ENCODE measurements around the gene LRCH4. TPM values are rescaled to one million over a fixed set of nuclear protein-coding genes. Genes with fewer than 3 reads are reported as not detected.

LRCH4 gene
- total RNA-seq, 1 experiment from 2014 or later: 33.2 TPM

- H3K4me3 ChIP-seq: no peak overlapping the region
- peaks cover 56% of the 10 kb centered on the region for H3K36me3 ChIP-seq
- no peak for DNase-seq
- H3K4me1 ChIP-seq: peaks cover 2% of the 10 kb centered on the region
- no peaks in the 10 kb centered on the region for H3K9me3 ChIP-seq (replicated peaks)
- no peaks in the 10 kb centered on the region for H3K27me3 ChIP-seq
- H3K27ac ChIP-seq: no peak overlapping the region
These were observed 7.4 kb downstream of the LRCH4 start for GRCh38 chr7:100578246-100579183.

- no peak overlapping the region for H3K4me3 ChIP-seq
- DNase-seq: no peak
- H3K27me3 ChIP-seq: no peaks in the 10 kb centered on the region
- no peaks in the 10 kb centered on the region for H3K9me3 ChIP-seq (replicated peaks)
- H3K36me3 ChIP-seq: peaks cover 56% of the 10 kb centered on the region
- no peak overlapping the region for H3K27ac ChIP-seq
- H3K4me1 ChIP-seq: no peaks in the 10 kb centered on the region
These were observed 8.4 kb downstream of the LRCH4 start for GRCh38 chr7:100577507-100577906.

GRCh38 chr7:100577103-100577502 lies 8.8 kb downstream of the LRCH4 start:
- no peaks in the 10 kb centered on the region for H3K4me1 ChIP-seq
- H3K27me3 ChIP-seq: no peaks in the 10 kb centered on the region
- H3K36me3 ChIP-seq: peaks cover 56% of the 10 kb centered on the region
- no peaks in the 10 kb centered on the region for H3K9me3 ChIP-seq (replicated peaks)
- H3K27ac ChIP-seq: no peak overlapping the region
- no peak for DNase-seq
- no peak overlapping the region for H3K4me3 ChIP-seq

GRCh38 chr7:100576384-100576993 lies 9.4 kb downstream of the LRCH4 start:
- Histone ChIP-seq H3K9me3 (replicated peaks) (no peaks in the 10 kb centered on the region), H3K4me3 (no peak overlapping the region), H3K4me1 (no peaks in the 10 kb centered on the region), H3K36me3 (peaks cover 53% of the 10 kb centered on the region), H3K27me3 (no peaks in the 10 kb centered on the region), H3K27ac (no peak overlapping the region)
- DNase-seq: no peak

GRCh38 chr7:100575746-100576383 lies 10.1 kb downstream of the LRCH4 start:
- Histone ChIP-seq H3K9me3 (replicated peaks) (no peaks in the 10 kb centered on the region), H3K4me1 (no peaks in the 10 kb centered on the region), H3K36me3 (peaks cover 47% of the 10 kb centered on the region), H3K27ac (no peak overlapping the region), H3K27me3 (no peaks in the 10 kb centered on the region), H3K4me3 (no peak overlapping the region)
- no peak for DNase-seq

- peaks cover 40% of the 10 kb centered on the region for H3K36me3 ChIP-seq
- H3K27ac ChIP-seq: no peak overlapping the region
These were observed 10.7 kb downstream of the LRCH4 start for GRCh38 chr7:100575206-100575631.

GRCh38 chr7:100574362-100575205 lies 11.3 kb downstream of the LRCH4 start:
- no peaks in the 10 kb centered on the region for H3K4me1 ChIP-seq
- no peaks in the 10 kb centered on the region for H3K27me3 ChIP-seq
- no peak for DNase-seq
- H3K27ac ChIP-seq: no peak overlapping the region
- peaks cover 35% of the 10 kb centered on the region for H3K36me3 ChIP-seq
- no peaks in the 10 kb centered on the region for H3K9me3 ChIP-seq (replicated peaks)
- H3K4me3 ChIP-seq: no peak overlapping the region

More at GRCh38 chr7:100575206-100575631, 10.7 kb downstream of the LRCH4 start:
- Histone ChIP-seq H3K4me3 (no peak overlapping the region), H3K4me1 (no peaks in the 10 kb centered on the region), H3K9me3 (replicated peaks) (no peaks in the 10 kb centered on the region), H3K27me3 (no peaks in the 10 kb centered on the region)
- no peak for DNase-seq

GRCh38 chr7:100573691-100574361 lies 12.1 kb downstream of the LRCH4 start, which contains the start of gene SAP25:
TSS of gene SAP25 (minus strand) at chr7:100573900. CDS start at chr7:100573742, 158 bp downstream.
- no peaks in the 10 kb centered on the region for H3K27me3 ChIP-seq
- H3K27ac ChIP-seq: no peak within 1 kb of the TSS
- no peaks in the 10 kb centered on the region for H3K9me3 ChIP-seq (replicated peaks)
- H3K4me3 ChIP-seq: no peak within 1 kb of the TSS
- no peak for DNase-seq
- no peaks in the 10 kb centered on the region for H3K4me1 ChIP-seq
- peaks cover 32% of the 10 kb centered on the region for H3K36me3 ChIP-seq

GRCh38 chr7:100572949-100573675 lies 12.8 kb downstream of the LRCH4 start:
- Histone ChIP-seq H3K4me1 (peaks cover under 1% of the 10 kb centered on the region; the same call in 1 of the 2 replicates), H3K27ac (no peak overlapping the region), H3K36me3 (peaks cover 25% of the 10 kb centered on the region), H3K4me3 (no peak overlapping the region), H3K27me3 (no peaks in the 10 kb centered on the region), H3K9me3 (replicated peaks) (no peaks in the 10 kb centered on the region)
- no peak for DNase-seq

- peaks cover 7% of the 10 kb centered on the region; the same call in 1 of the 2 replicates for H3K4me1 ChIP-seq
- no peak for DNase-seq
- no peak overlapping the region for H3K27ac ChIP-seq
- H3K27me3 ChIP-seq: no peaks in the 10 kb centered on the region
- no peaks in the 10 kb centered on the region for H3K9me3 ChIP-seq (replicated peaks)
- H3K4me3 ChIP-seq: no peak overlapping the region
- H3K36me3 ChIP-seq: peaks cover 19% of the 10 kb centered on the region
These were observed 13.5 kb downstream of the LRCH4 start for GRCh38 chr7:100572281-100572948.

GRCh38 chr7:100571829-100572116 lies 14.2 kb downstream of the LRCH4 start:
- no peaks in the 10 kb centered on the region for H3K9me3 ChIP-seq (replicated peaks)
- DNase-seq: no peak
- H3K27me3 ChIP-seq: no peaks in the 10 kb centered on the region
- peaks cover 19% of the 10 kb centered on the region for H3K36me3 ChIP-seq
- peaks cover 9% of the 10 kb centered on the region; the same call in 1 of the 2 replicates for H3K4me1 ChIP-seq
- no peak overlapping the region for H3K27ac ChIP-seq
- no peak overlapping the region for H3K4me3 ChIP-seq

- Histone ChIP-seq H3K9me3 (replicated peaks) (no peaks in the 10 kb centered on the region), H3K27me3 (no peaks in the 10 kb centered on the region), H3K4me1 (peaks cover 9% of the 10 kb centered on the region; the same call in 1 of the 2 replicates), H3K4me3 (no peak overlapping the region), H3K27ac (no peak overlapping the region), H3K36me3 (peaks cover 16% of the 10 kb centered on the region)
- DNase-seq: no peak
These were observed 14.7 kb downstream of the LRCH4 start for GRCh38 chr7:100570954-100571828.

All from SJCRH30 (cell line).